PC-9 (cell line): ENCODE results near the gene TANC1. TPM values are rescaled to one million over a fixed set of nuclear protein-coding genes. Genes with fewer than 3 reads are reported as not detected.

Experiments used
- BruUV-seq: library from RNA; stranded (reverse); fragments of 400-500 nt; replicated peaks from 2 replicates; lab custom pipeline; 2021; lab: Mats Ljungman, UMichigan
- CTCF ChIA-PET: fragments of 300-600 bp; sonication (Branson Sonifier 250); formaldehyde crosslinking; loops from one replicate; lab custom pipeline; 2022; ENCODE audit warnings: antibody characterized with exemption; lab: Charles Lee
- POLR2A ChIA-PET: fragments of 300-600 bp; sonication (Branson Sonifier 250); formaldehyde crosslinking; loops from one replicate; lab custom pipeline; 2022; ENCODE audit warnings: antibody characterized with exemption; ENCODE audit not compliant: unreplicated experiment; lab: Charles Lee
- DNase-seq, 2 experiments: peaks; one replicate each; pipeline versions ENCODE4 v3.0.0 to v3.0.0-alpha.2; 2015 to 2022; ENCODE audit warnings: mixed read lengths in 1 of 2
- H2AFZ ChIP-seq: fragments of 200-600 bp; sonication (generic); 2 replicates; pipeline ENCODE4 v1.8.1; 2017; ENCODE audit warnings: antibody characterized with exemption
- H3F3A ChIP-seq: fragments of 200-600 bp; sonication (generic); 2 replicates; pipeline ENCODE4 v1.8.1; 2017; ENCODE audit warnings: antibody characterized with exemption, mild to moderate bottlenecking, low read depth; ENCODE audit not compliant: insufficient read depth
- H3K27ac ChIP-seq: fragments of 200-600 bp; sonication (generic); 2 replicates; pipeline ENCODE4 v1.6.1; 2016; ENCODE audit warnings: mixed run types
- H3K27me3 ChIP-seq: fragments of 200-600 bp; sonication (generic); 2 replicates; pipeline ENCODE4 v1.6.1; 2016; ENCODE audit warnings: low read depth, mixed run types; ENCODE audit not compliant: insufficient read depth
- H3K36me3 ChIP-seq: fragments of 200-600 bp; sonication (generic); 2 replicates; pipeline ENCODE4 v1.6.1; 2016; ENCODE audit warnings: low read depth, mixed run types
- H3K4me1 ChIP-seq: fragments of 200-600 bp; sonication (generic); replicated peaks from 2 replicates; pipeline ENCODE4 v1.6.1; 2016; ENCODE audit warnings: mixed run types; ENCODE audit not compliant: insufficient read depth
- H3K4me2 ChIP-seq: fragments of 200-600 bp; sonication (generic); 2 replicates; pipeline ENCODE4 v1.6.1; 2017; ENCODE audit warnings: mixed run types
- H3K4me3 ChIP-seq: fragments of 200-600 bp; sonication (generic); 2 replicates; pipeline ENCODE4 v1.6.1; 2016; ENCODE audit warnings: mixed run types
- H3K79me2 ChIP-seq: fragments of 200-600 bp; sonication (generic); 2 replicates; pipeline ENCODE4 v1.6.1; 2017; ENCODE audit warnings: low read depth, mixed run types
- H3K9me2 ChIP-seq: fragments of 200-600 bp; sonication (generic); 2 replicates; pipeline ENCODE4 v1.8.1; 2017; ENCODE audit warnings: mild to moderate bottlenecking; ENCODE audit not compliant: insufficient read depth
- H3K9me3 ChIP-seq: fragments of 200-600 bp; sonication (generic); 2 replicates; pipeline ENCODE4 v1.8.1; 2016; ENCODE audit warnings: low read depth; ENCODE audit not compliant: insufficient read depth
- H4K20me1 ChIP-seq: fragments of 200-600 bp; sonication (generic); 2 replicates; pipeline ENCODE4 v1.8.1; 2017; ENCODE audit not compliant: insufficient read depth
- EZH2 ChIP-seq: fragments of 200-600 bp; sonication (generic); IDR thresholded peaks from 2 replicates; pipeline ENCODE4 v1.8.0; 2017; ENCODE audit warnings: antibody characterized with exemption, low read depth
- intact Hi-C: fragments of 100-400 bp; cut with micrococcal nuclease; formaldehyde crosslinking; loops from one replicate; pipeline ENCODE4 v1.10.0; 2022; ENCODE audit not compliant: unreplicated experiment
- total RNA-seq: library from RNA; stranded (reverse); gene quantifications from 2 replicates; pipeline ENCODE4 v1.2.3, GENCODE V29; 2021
- TF ChIP-seq, protein P1 (sequence below): fragments of 200-600 bp; sonication (generic); conservative IDR thresholded peaks from 2 replicates; pipeline ENCODE4 v1.6.1; 2017; ENCODE audit warnings: mixed run types, antibody characterized with exemption, mild to moderate bottlenecking, moderate library complexity

The TANC1 gene
- total RNA-seq, 1 experiment from 2014 or later = 26.0 TPM

DNA sequence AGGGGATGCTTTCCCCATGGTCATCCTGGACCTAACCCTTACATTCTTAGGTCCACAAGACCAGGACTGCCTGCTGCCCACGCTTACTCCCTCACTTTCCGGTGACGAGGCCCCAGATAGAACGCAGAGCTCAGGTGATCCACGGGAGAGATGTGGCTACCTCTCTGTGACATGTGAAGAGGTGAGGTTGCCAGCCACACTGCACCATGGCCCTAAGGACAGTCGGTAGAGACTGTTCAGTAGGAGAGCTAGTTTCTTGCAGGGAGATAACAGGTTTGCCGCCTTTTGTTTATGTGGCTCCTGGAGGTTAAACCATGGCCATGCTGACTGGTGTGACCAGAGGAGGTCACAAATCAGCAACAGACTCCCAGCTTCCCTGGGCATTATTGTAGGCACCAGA is 246.7 kb downstream of the TANC1 start:
- intact Hi-C loops = no loop called here
- Histone ChIP-seq H3K27me3 (no peaks in the 10 kb centered on the region), H3K27ac (no peak overlapping the region), H3K4me3 (no peak overlapping the region), H3K79me2 (no peaks in the 10 kb centered on the region), H4K20me1 (no peaks in the 10 kb centered on the region), H3K4me2 (no peak overlapping the region), H3K4me1 (no peaks in the 10 kb centered on the region), H3K9me2 (no peaks in the 10 kb centered on the region), H3K36me3 (no peaks in the 10 kb centered on the region), H3F3A (no peaks in the 10 kb centered on the region), H3K9me3 (no peaks in the 10 kb centered on the region), H2AFZ (no peak overlapping the region)
- TF ChIP-seq, protein P1, sequence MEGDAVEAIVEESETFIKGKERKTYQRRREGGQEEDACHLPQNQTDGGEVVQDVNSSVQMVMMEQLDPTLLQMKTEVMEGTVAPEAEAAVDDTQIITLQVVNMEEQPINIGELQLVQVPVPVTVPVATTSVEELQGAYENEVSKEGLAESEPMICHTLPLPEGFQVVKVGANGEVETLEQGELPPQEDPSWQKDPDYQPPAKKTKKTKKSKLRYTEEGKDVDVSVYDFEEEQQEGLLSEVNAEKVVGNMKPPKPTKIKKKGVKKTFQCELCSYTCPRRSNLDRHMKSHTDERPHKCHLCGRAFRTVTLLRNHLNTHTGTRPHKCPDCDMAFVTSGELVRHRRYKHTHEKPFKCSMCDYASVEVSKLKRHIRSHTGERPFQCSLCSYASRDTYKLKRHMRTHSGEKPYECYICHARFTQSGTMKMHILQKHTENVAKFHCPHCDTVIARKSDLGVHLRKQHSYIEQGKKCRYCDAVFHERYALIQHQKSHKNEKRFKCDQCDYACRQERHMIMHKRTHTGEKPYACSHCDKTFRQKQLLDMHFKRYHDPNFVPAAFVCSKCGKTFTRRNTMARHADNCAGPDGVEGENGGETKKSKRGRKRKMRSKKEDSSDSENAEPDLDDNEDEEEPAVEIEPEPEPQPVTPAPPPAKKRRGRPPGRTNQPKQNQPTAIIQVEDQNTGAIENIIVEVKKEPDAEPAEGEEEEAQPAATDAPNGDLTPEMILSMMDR = no peak
- DNase-seq = no peak
- ChIA-PET POLR2A (no interaction called here), CTCF (no interaction called here)
- BruUV-seq = no TSS peak

DNA sequence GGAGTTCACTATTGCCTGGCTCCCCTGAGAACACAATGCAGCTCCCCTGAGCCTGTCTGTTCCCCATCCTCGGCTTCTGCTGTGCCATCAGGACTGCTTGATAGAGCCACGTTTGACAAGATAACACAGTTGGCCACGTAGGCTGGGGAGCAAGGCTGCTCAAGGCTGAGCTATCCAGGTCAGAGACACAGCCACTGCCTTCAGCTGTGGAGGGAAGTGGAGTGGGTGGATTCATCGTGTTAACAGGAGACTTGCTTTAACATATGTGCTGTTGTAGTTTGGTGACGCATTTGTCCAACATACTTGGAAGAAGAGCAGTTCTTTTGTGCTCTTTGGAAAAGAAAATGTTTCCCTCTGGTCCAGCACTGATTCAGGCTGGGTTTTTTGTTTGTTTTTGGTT is 249.2 kb downstream of the TANC1 start:
- Histone ChIP-seq H4K20me1 (no peaks in the 10 kb centered on the region), H3K79me2 (no peaks in the 10 kb centered on the region), H3K27me3 (no peaks in the 10 kb centered on the region), H3K9me3 (no peaks in the 10 kb centered on the region), H3K4me3 (no peak overlapping the region), H2AFZ (no peak overlapping the region), H3F3A (no peaks in the 10 kb centered on the region), H3K9me2 (no peaks in the 10 kb centered on the region), H3K4me2 (no peak overlapping the region), H3K36me3 (no peaks in the 10 kb centered on the region), H3K27ac (no peak overlapping the region), H3K4me1 (no peaks in the 10 kb centered on the region)
- no peak for TF ChIP-seq EZH2
- TF ChIP-seq, protein P1 = no peak
- no TSS peak for BruUV-seq
- POLR2A ChIA-PET = no interaction called here
- no peak for DNase-seq
- CTCF ChIA-PET = no interaction called here
- intact Hi-C loops = no loop called here

DNA sequence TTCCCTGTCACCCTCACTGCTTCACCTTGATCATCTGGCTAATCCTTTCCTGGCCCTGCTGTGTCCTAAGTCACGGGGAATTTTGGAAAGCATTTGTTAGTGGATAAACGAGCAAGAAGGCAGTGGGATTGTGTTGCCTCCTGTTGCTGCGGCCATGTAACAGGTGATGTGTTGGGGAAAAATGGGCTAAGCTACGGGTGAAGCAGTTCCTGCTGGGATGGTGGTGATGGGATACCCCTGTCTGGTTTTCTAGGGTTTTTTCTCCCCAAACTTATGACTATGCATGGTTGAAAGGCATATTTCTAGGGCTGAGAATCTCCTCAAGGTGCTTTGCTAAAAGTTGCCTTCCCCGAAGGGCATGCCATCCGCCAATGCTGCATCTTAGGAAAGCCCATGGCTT is 249.9 kb downstream of the TANC1 start:
- H4K20me1 ChIP-seq = no peaks in the 10 kb centered on the region
- DNase-seq = no peak
- intact Hi-C loops = no loop called here
- CTCF ChIA-PET = no interaction called here
- no peaks in the 10 kb centered on the region for H3K79me2 ChIP-seq
- no peaks in the 10 kb centered on the region for H3K36me3 ChIP-seq
- no peaks in the 10 kb centered on the region for H3K27me3 ChIP-seq
- H2AFZ ChIP-seq = no peak overlapping the region
- H3K27ac ChIP-seq = no peak overlapping the region
- BruUV-seq = no TSS peak
- H3K9me2 ChIP-seq = no peaks in the 10 kb centered on the region
- TF ChIP-seq, protein P1 = no peak
- no peak for TF ChIP-seq EZH2
- POLR2A ChIA-PET = no interaction called here
- H3K4me1 ChIP-seq = no peaks in the 10 kb centered on the region
- no peaks in the 10 kb centered on the region for H3K9me3 ChIP-seq
- H3F3A ChIP-seq = no peaks in the 10 kb centered on the region
- no peak overlapping the region for H3K4me3 ChIP-seq
- H3K4me2 ChIP-seq = no peak overlapping the region
